ENCODE data around the gene WWC2.

The WWC2 gene

DNA sequence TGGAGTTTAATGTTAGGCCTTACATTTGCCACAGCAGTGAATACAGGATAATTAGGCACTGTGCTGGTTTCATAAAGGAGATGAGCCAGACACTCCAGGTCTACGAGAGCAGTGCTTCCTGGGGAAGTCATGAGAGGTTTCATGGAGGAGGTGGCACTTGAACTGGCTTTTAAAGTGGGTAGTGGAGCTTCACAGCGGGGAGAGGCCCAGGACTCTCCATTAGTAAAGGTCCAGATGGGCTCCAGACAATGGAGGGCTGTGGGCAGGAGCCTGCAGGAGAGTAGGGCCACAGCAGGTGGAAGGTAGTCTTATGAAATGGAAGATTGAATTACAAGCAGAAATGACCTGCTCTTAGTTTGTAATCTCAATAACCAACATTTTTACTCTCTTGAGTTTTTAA lies 192.0 kb downstream of the WWC2 start:
- DNase-seq (ENCODE audit: low spot score): no peak
- in situ Hi-C loops (cut with MboI; ENCODE audit: low pct_unique_long_range_greater_than_20kb, low sequenced_read_pairs, unreplicated experiment): no loop called here
- TF ChIP-seq, protein P1, sequence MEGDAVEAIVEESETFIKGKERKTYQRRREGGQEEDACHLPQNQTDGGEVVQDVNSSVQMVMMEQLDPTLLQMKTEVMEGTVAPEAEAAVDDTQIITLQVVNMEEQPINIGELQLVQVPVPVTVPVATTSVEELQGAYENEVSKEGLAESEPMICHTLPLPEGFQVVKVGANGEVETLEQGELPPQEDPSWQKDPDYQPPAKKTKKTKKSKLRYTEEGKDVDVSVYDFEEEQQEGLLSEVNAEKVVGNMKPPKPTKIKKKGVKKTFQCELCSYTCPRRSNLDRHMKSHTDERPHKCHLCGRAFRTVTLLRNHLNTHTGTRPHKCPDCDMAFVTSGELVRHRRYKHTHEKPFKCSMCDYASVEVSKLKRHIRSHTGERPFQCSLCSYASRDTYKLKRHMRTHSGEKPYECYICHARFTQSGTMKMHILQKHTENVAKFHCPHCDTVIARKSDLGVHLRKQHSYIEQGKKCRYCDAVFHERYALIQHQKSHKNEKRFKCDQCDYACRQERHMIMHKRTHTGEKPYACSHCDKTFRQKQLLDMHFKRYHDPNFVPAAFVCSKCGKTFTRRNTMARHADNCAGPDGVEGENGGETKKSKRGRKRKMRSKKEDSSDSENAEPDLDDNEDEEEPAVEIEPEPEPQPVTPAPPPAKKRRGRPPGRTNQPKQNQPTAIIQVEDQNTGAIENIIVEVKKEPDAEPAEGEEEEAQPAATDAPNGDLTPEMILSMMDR (IDR thresholded peaks at IDR 0.05; ENCODE audit: extremely low read depth, insufficient read depth, missing control alignments): no peak

DNA sequence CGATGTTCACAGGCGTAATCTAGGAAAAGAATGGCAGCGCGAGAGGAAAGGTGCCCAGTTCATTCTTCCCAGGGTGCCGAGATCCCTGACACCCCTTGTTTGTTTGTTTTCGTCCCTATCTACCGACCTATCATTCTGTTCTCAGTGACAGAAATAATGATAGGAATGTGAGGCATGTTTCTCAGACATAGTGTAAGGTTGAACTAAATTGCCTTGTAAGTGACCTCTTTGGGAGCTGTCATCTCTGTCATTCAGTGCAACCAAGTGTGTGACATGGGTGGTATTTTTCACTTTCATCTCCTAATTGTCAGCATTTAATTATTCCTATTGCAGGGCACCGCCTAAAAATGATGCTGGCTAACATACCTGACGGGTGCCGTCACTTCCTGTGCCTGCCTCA lies 196.7 kb downstream of the WWC2 start:
- DNase-seq (ENCODE audit: low spot score): no peak
- TF ChIP-seq, protein P1 (IDR thresholded peaks at IDR 0.05; ENCODE audit: extremely low read depth, insufficient read depth, missing control alignments): no peak
- in situ Hi-C loops (cut with MboI; ENCODE audit: low pct_unique_long_range_greater_than_20kb, low sequenced_read_pairs, unreplicated experiment): no loop called here

DNA sequence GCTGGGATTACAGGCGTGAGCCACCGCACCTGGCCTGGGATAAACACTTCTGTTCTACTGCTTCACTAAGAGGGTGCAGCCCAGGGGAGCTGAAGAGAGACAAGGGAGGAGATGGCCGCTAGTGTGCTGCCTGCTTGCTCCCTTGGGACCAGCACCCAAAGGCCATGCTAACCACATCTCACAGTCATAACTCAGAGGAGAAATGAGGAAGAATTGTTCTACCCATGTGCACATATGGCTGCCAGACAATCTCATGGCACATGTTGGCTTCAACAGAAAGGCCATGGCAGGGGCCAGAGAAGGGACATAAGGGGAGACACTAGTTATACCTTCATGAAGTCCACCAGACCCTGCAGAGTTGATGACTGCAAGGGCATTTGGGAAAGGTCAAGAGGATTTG lies 198.6 kb downstream of the WWC2 start:
- DNase-seq (ENCODE audit: low spot score): no peak
- in situ Hi-C loops (cut with MboI; ENCODE audit: low pct_unique_long_range_greater_than_20kb, low sequenced_read_pairs, unreplicated experiment): no loop called here
- TF ChIP-seq, protein P1 (IDR thresholded peaks at IDR 0.05; ENCODE audit: extremely low read depth, insufficient read depth, missing control alignments): no peak

DNA sequence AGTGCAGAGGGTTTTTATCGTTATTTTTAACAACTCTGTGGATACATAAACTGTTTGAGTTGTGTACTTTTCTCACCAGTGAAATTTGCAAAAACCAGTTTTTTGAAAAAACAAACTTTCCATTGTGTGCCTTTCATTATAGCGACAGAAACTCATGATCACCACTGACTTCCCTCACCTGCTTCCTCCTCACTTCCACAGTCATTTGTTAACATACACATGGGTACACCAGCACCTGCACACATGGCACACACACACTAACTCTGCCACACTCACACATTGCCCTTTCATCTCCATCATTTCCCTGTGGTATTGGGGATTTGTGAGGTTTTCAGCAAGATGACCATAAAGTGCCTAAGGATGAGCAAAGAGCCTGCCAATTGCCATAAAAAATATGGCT lies 200.4 kb downstream of the WWC2 start:
- DNase-seq (ENCODE audit: low spot score): no peak
- in situ Hi-C loops (cut with MboI; ENCODE audit: low pct_unique_long_range_greater_than_20kb, low sequenced_read_pairs, unreplicated experiment): no loop called here
- TF ChIP-seq, protein P1 (IDR thresholded peaks at IDR 0.05; ENCODE audit: extremely low read depth, insufficient read depth, missing control alignments): no peak

DNA sequence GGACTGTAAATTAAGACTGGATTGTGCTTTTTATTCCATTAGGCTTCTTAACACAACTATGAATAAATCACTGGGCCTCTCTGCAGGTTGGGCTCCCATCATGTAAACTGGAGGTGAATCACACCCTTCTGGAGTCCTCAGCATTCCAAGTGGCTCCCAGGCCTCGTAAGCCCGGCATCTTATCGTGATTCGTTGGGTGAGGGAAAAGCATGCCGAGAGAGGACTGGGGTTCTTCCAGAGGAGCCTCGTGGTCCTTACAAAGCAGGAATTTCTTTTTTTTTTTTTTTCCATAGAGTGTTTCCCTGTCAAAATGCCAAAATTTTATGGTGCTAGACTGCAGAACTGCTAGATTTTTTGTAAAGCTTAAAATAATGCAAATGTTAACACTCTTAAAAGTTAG lies 201.0 kb downstream of the WWC2 start:
- TF ChIP-seq, protein P1 (IDR thresholded peaks at IDR 0.05; ENCODE audit: extremely low read depth, insufficient read depth, missing control alignments): no peak
- in situ Hi-C loops (cut with MboI; ENCODE audit: low pct_unique_long_range_greater_than_20kb, low sequenced_read_pairs, unreplicated experiment): no loop called here
- no peak for DNase-seq (ENCODE audit: low spot score)

DNA sequence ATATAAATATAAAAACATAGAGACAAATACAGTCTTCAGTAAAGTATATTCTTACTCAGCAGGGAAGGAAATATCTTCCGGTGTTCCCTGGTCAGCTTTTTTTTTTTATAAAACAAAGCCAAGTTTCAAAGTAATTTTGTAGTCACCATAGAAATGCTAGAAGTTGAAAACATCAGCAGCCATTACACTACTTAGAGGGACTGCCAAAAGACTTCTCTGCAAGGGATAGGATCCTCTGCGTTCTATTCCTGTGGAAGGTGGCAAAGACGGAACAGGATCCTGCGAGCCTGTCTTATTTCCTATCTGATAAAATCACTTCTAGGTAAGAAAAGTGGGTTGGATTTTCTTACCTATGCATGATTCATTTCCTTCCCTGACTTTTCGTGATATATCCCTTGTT lies 201.6 kb downstream of the WWC2 start:
- in situ Hi-C loops (cut with MboI; ENCODE audit: low pct_unique_long_range_greater_than_20kb, low sequenced_read_pairs, unreplicated experiment): no loop called here
- DNase-seq (ENCODE audit: low spot score): no peak
- TF ChIP-seq, protein P1 (IDR thresholded peaks at IDR 0.05; ENCODE audit: extremely low read depth, insufficient read depth, missing control alignments): no peak

DNA sequence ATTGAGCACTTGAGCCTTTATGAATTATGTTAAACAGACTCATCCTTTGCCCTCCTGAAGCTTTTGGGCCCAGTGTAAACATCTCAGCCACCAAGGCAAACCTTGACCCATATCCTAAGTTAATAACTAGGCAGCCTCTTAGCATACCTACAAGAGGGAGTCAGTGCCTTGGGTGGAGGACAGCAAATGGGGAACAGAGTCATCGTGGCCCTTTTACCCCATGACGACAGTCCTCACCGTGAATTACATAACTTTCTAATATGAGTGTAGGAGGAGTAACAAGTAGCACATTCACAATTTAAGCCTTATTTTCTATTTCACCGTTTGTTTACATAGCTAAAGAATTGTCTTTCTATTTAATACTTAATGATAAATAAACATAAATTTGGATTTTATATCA lies 204.2 kb downstream of the WWC2 start:
- in situ Hi-C loops (cut with MboI; ENCODE audit: low pct_unique_long_range_greater_than_20kb, low sequenced_read_pairs, unreplicated experiment): no loop called here
- no peak for DNase-seq (ENCODE audit: low spot score)
- TF ChIP-seq, protein P1 (IDR thresholded peaks at IDR 0.05; ENCODE audit: extremely low read depth, insufficient read depth, missing control alignments): no peak
